Liver (tissue), 3 donors: Measurements from ENCODE around the gene ATE1.

Experiments used
- FOXA1 ChIP-seq: IDR thresholded peaks from 2 replicates; pipeline ENCODE4 v1.6.1; 2016; ENCODE audit warnings: antibody characterized with exemption
- GABPA ChIP-seq, 2 donors: IDR thresholded peaks in 1 of 2; conservative IDR thresholded peaks in 1 of 2; 2 replicates each; pipeline ENCODE4 v1.6.1; 2016; ENCODE audit warnings: antibody characterized with exemption in 2 of 2, mild to moderate bottlenecking in 1 of 2, moderate library complexity in 1 of 2
- HNF4A ChIP-seq, 2 donors: conservative IDR thresholded peaks; 2 replicates each; pipeline ENCODE4 v1.6.1; 2016; ENCODE audit warnings: antibody characterized with exemption in 2 of 2, mild to moderate bottlenecking in 2 of 2
- JUND ChIP-seq, 2 donors: IDR thresholded peaks; 2 replicates each; pipeline ENCODE4 v1.6.1; 2016; ENCODE audit warnings: antibody characterized with exemption in 2 of 2
- RAD21 ChIP-seq, 2 donors: IDR thresholded peaks; 2 replicates each; pipeline ENCODE4 v1.6.1; 2016; ENCODE audit warnings: antibody characterized with exemption in 2 of 2, mild to moderate bottlenecking in 2 of 2
- SP1 ChIP-seq: IDR thresholded peaks from 2 replicates; pipeline ENCODE4 v1.6.1; 2018; ENCODE audit warnings: antibody characterized with exemption, mild to moderate bottlenecking
- TAF1 ChIP-seq: conservative IDR thresholded peaks from 2 replicates; pipeline ENCODE4 v1.6.1; 2016; ENCODE audit warnings: antibody characterized with exemption, mild to moderate bottlenecking
- YY1 ChIP-seq: IDR thresholded peaks from 2 replicates; pipeline ENCODE4 v1.6.1; 2016; ENCODE audit warnings: antibody characterized with exemption, mild to moderate bottlenecking
- TF ChIP-seq, protein P1 (sequence below): IDR thresholded peaks from 2 replicates; pipeline ENCODE4 v1.6.1; 2016; ENCODE audit warnings: antibody characterized with exemption
- TF ChIP-seq, protein P2 (sequence below): fragments of 150-350 bp; IDR thresholded peaks from 2 replicates; pipeline ENCODE4 v1.5.1; 2017; ENCODE audit warnings: improper control_type of control experiment, low read depth, low read length; ENCODE audit not compliant: missing input control
- TF ChIP-seq, protein P3 (sequence below): IDR thresholded peaks from 2 replicates; pipeline ENCODE4 v1.6.1; 2016; ENCODE audit warnings: antibody characterized with exemption, mild to moderate bottlenecking
- donor health status: healthy.
- donor health status: healthy.

DNA sequence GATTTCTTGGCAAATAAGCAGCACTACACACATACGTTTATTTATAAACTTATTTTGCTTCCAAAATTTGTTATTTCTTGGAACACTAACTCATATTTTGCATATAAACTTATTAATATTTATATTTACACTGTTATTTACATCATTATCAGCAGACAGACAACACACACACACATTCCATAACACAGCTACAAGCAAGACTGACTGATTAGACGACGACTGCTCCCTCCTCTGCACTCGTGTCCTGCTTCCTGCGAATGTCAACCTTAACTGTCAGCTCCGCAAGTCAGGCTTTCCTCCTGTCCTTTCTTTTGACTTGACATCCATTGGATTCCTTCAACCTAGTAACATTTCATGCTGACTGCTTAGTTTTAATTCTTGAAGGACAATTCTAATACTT, 96.6 kb downstream of the ATE1 start:
- TF ChIP-seq, protein P1, sequence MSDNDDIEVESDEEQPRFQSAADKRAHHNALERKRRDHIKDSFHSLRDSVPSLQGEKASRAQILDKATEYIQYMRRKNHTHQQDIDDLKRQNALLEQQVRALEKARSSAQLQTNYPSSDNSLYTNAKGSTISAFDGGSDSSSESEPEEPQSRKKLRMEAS, result no peak
- TF ChIP-seq, protein P2, sequence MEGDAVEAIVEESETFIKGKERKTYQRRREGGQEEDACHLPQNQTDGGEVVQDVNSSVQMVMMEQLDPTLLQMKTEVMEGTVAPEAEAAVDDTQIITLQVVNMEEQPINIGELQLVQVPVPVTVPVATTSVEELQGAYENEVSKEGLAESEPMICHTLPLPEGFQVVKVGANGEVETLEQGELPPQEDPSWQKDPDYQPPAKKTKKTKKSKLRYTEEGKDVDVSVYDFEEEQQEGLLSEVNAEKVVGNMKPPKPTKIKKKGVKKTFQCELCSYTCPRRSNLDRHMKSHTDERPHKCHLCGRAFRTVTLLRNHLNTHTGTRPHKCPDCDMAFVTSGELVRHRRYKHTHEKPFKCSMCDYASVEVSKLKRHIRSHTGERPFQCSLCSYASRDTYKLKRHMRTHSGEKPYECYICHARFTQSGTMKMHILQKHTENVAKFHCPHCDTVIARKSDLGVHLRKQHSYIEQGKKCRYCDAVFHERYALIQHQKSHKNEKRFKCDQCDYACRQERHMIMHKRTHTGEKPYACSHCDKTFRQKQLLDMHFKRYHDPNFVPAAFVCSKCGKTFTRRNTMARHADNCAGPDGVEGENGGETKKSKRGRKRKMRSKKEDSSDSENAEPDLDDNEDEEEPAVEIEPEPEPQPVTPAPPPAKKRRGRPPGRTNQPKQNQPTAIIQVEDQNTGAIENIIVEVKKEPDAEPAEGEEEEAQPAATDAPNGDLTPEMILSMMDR, result no peak
- TF ChIP-seq SP1 (no peak), TAF1 (no peak), JUND (IDR thresholded peaks at IDR 0.05) (no peak), GABPA (IDR thresholded peaks at IDR 0.05 in 1 of 2, conservative IDR thresholded peaks at IDR 0.05 in 1 of 2) (no peak), RAD21 (IDR thresholded peaks at IDR 0.05) (no peak), YY1 (no peak), FOXA1 (no peak), HNF4A (conservative IDR thresholded peaks at IDR 0.05) (no peak)
- TF ChIP-seq, protein P3, sequence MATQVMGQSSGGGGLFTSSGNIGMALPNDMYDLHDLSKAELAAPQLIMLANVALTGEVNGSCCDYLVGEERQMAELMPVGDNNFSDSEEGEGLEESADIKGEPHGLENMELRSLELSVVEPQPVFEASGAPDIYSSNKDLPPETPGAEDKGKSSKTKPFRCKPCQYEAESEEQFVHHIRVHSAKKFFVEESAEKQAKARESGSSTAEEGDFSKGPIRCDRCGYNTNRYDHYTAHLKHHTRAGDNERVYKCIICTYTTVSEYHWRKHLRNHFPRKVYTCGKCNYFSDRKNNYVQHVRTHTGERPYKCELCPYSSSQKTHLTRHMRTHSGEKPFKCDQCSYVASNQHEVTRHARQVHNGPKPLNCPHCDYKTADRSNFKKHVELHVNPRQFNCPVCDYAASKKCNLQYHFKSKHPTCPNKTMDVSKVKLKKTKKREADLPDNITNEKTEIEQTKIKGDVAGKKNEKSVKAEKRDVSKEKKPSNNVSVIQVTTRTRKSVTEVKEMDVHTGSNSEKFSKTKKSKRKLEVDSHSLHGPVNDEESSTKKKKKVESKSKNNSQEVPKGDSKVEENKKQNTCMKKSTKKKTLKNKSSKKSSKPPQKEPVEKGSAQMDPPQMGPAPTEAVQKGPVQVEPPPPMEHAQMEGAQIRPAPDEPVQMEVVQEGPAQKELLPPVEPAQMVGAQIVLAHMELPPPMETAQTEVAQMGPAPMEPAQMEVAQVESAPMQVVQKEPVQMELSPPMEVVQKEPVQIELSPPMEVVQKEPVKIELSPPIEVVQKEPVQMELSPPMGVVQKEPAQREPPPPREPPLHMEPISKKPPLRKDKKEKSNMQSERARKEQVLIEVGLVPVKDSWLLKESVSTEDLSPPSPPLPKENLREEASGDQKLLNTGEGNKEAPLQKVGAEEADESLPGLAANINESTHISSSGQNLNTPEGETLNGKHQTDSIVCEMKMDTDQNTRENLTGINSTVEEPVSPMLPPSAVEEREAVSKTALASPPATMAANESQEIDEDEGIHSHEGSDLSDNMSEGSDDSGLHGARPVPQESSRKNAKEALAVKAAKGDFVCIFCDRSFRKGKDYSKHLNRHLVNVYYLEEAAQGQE, result no peak
